ENCODE data around the gene LDLRAD4.

GRCh38 chr18:13183359-13183758 is 35.2 kb upstream of the LDLRAD4 start:
- TF ChIP-seq CTCF (IDR thresholded peaks at IDR 0.05) (no peak), POLR2A (IDR thresholded peaks at IDR 0.05) (no peak)

Measured in lower leg skin (tissue), 3 donors.